ENCODE data around the gene EHMT1.
"Not testable (repeated sequence)": the region's sequence is repeated elsewhere in the genome, so short reads cannot be mapped to it uniquely, and the experiment has no call there.

Gene EHMT1

GRCh38 chr9:137694962-137695875 lies 76.4 kb downstream of the EHMT1 start:
- peak; percentile 68 for DNase-seq (ENCODE audit: low spot score)

GRCh38 chr9:137696136-137696925 lies 77.5 kb downstream of the EHMT1 start:
- no peak for DNase-seq (ENCODE audit: low spot score)

GRCh38 chr9:137697193-137697592 lies 78.4 kb downstream of the EHMT1 start:
- no peak for DNase-seq (ENCODE audit: low spot score)

- DNase-seq (ENCODE audit: low spot score): no peak
Measured at GRCh38 chr9:137697832-137698231, 79.0 kb downstream of the EHMT1 start.

GRCh38 chr9:137700911-137701310 lies 82.1 kb downstream of the EHMT1 start:
- no peak for DNase-seq (ENCODE audit: low spot score)

- DNase-seq (ENCODE audit: low spot score): no peak
Measured at GRCh38 chr9:137702615-137703379, 84.0 kb downstream of the EHMT1 start.

GRCh38 chr9:137703842-137704508 lies 85.2 kb downstream of the EHMT1 start:
- no peak for DNase-seq (ENCODE audit: low spot score)

GRCh38 chr9:137705443-137705863 lies 86.6 kb downstream of the EHMT1 start:
- peak; percentile 79 for DNase-seq (ENCODE audit: low spot score)

- DNase-seq (ENCODE audit: low spot score): peak; percentile 71
Measured at GRCh38 chr9:137705906-137706305, 87.1 kb downstream of the EHMT1 start.

GRCh38 chr9:137707361-137707760 lies 88.6 kb downstream of the EHMT1 start:
- no peak for DNase-seq (ENCODE audit: low spot score)

GRCh38 chr9:137708590-137709284 lies 89.9 kb downstream of the EHMT1 start:
- no peak for DNase-seq (ENCODE audit: low spot score)

GRCh38 chr9:137709411-137710101 lies 90.8 kb downstream of the EHMT1 start:
- DNase-seq (ENCODE audit: low spot score): no peak

GRCh38 chr9:137710704-137711103 lies 91.9 kb downstream of the EHMT1 start:
- DNase-seq (ENCODE audit: low spot score): no peak

- no peak for DNase-seq (ENCODE audit: low spot score)
Measured at GRCh38 chr9:137711678-137712105, 92.9 kb downstream of the EHMT1 start.

- DNase-seq (ENCODE audit: low spot score): peak; percentile 46
Measured at GRCh38 chr9:137715321-137715720, 96.5 kb downstream of the EHMT1 start.

- DNase-seq (ENCODE audit: low spot score): not testable (repeated sequence)
Measured at GRCh38 chr9:137715866-137716693, 97.3 kb downstream of the EHMT1 start.

- no peak for DNase-seq (ENCODE audit: low spot score)
Measured at GRCh38 chr9:137716694-137717287, 98.0 kb downstream of the EHMT1 start.

- DNase-seq (ENCODE audit: low spot score): no peak
Measured at GRCh38 chr9:137717776-137718327, 99.0 kb downstream of the EHMT1 start.

GRCh38 chr9:137719194-137719593 lies 100.4 kb downstream of the EHMT1 start:
- no peak for DNase-seq (ENCODE audit: low spot score)
